ENCODE data around the gene FRMD4A.

FRMD4A gene

GRCh38 chr10:13801907-13802288, 528.8 kb downstream of the FRMD4A start:
- no peak for ATAC-seq
- DNase-seq = no peak
- Mint-ChIP-seq H3K27me3 (no peaks in the 10 kb centered on the region), H3K9me3 (no peaks in the 10 kb centered on the region), H3K4me3 (no peak overlapping the region), H3K36me3 (ENCODE audit: low read depth) (no peaks in the 10 kb centered on the region), H3K4me1 (peaks cover 10% of the 10 kb centered on the region), H3K27ac (no peak overlapping the region)

DNA sequence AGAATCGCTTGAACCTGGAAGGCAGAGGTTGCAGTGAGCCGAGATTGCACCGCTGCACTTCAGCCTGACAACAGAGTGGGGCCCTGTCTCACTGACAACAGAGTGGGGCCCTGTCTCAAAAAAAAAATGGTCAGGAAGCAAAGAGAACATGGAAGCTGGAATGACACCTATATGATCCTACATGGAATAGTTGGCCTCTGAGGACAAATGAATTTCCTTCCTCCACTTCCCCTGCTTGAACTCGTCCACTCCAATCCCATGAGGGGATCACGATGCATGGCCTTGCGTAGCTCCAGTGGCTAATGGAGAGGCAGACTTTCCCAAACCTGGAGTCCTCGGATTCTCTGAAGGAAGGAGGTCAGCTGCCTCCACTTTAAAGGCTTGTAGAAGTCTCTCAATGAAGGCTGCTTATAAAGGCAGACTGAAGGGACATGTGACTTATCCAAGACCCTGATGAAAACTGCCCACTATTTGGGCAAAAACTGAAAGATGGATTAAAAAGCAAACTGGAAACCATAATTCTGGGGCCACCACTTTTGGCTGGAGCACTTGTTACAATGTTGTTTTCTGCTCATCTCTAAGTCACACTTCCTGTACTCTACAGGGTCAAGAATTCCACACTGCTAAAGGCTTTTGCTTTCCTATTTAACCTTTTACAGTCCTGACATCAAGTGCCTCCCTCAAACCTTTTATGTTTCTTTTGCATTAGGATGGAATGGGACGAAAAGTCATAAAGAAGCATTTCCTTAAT, 529.4 kb downstream of the FRMD4A start:
- Mint-ChIP-seq H3K4me3 (no peak overlapping the region), H3K36me3 (ENCODE audit: low read depth) (no peaks in the 10 kb centered on the region), H3K27ac (no peak overlapping the region), H3K4me1 (peaks cover 10% of the 10 kb centered on the region), H3K9me3 (no peaks in the 10 kb centered on the region), H3K27me3 (no peaks in the 10 kb centered on the region)
- DNase-seq (no peak), ATAC-seq (no peak)

DNA sequence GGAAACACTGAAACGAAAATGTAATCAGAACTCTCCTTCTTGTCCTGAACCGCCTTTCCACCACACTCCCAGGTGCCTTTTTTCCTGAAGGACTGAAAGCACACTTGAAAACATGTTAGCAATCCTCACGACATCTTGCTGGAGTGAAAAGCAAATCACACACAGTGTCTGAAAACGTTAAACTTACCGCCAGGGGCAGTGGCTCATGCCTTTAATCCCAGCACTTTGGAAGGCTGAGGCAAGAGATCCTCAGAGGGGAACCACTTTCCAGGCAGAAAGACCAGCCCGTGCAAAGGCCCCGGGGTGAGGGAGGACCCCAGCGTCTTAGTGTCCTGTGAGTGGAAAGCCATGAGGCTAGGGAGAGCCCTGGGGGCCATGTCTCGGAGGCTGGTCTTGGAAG, 533.6 kb downstream of the FRMD4A start:
- Mint-ChIP-seq H3K4me1 (peaks cover 22% of the 10 kb centered on the region), H3K36me3 (ENCODE audit: low read depth) (no peaks in the 10 kb centered on the region), H3K9me3 (no peaks in the 10 kb centered on the region), H3K4me3 (no peak overlapping the region), H3K27ac (no peak overlapping the region), H3K27me3 (no peaks in the 10 kb centered on the region)
- DNase-seq (no peak), ATAC-seq (no peak)

- Mint-ChIP-seq H3K4me3 (no peak overlapping the region), H3K9me3 (no peaks in the 10 kb centered on the region), H3K4me1 (peaks cover 22% of the 10 kb centered on the region), H3K27me3 (no peaks in the 10 kb centered on the region), H3K27ac (no peak overlapping the region), H3K36me3 (ENCODE audit: low read depth) (no peaks in the 10 kb centered on the region)
- no peak for DNase-seq
- no peak for ATAC-seq
These were observed 534.8 kb downstream of the FRMD4A start for GRCh38 chr10:13795653-13796555.

- no peak overlapping the region for H3K4me3 Mint-ChIP-seq
- DNase-seq (no peak), ATAC-seq (no peak)
- no peaks in the 10 kb centered on the region for H3K36me3 Mint-ChIP-seq (ENCODE audit: low read depth)
- H3K27ac Mint-ChIP-seq = no peak overlapping the region
- no peaks in the 10 kb centered on the region for H3K9me3 Mint-ChIP-seq
- H3K4me1 Mint-ChIP-seq = peaks cover 22% of the 10 kb centered on the region
- no peaks in the 10 kb centered on the region for H3K27me3 Mint-ChIP-seq
These were observed 535.6 kb downstream of the FRMD4A start for GRCh38 chr10:13794992-13795612.

DNA sequence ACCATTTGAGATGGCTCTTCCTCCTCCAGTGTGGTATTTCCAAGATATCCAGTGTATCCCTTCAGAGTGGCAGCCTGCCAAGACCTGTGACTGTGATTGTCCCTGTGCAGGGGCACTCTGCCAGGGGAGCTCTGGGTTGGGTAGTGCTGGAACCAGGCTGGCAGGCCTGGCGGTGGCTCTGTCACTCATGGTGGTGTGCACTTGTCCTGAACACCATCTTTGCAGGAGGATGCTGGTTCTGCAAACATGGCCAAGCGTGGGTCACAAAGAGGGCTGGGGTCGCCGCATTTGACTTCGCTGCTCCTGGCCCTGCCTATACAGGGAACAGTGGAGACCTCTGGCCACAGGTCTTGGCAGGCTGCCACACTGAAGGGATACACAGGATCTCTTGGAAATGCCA, 538.7 kb downstream of the FRMD4A start:
- Mint-ChIP-seq H3K4me3 (no peak overlapping the region), H3K4me1 (peaks cover 39% of the 10 kb centered on the region), H3K27ac (no peak overlapping the region), H3K9me3 (no peaks in the 10 kb centered on the region), H3K36me3 (ENCODE audit: low read depth) (no peaks in the 10 kb centered on the region), H3K27me3 (no peaks in the 10 kb centered on the region)
- ATAC-seq (no peak), DNase-seq (no peak)

DNA sequence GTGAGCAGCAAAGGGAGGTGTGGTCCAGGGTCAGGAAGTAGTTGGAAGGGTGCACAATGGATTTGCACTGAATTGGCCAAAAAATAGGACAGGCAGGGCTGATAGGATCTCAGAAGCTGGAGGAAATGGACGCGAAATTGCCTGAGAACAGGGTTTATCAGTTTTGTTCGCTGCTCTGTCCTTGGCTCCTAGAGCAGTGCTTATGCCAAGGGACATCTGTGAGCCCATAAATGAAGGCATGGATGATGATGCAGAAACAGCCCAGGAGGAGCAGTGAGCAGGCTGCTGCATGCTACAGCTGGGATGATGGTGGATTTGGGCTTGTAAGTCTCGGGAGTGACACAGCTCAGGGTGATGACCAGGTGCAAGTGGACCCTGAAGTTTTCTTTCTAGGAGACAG, 539.2 kb downstream of the FRMD4A start:
- H3K27me3 Mint-ChIP-seq = no peaks in the 10 kb centered on the region
- no peak overlapping the region for H3K4me3 Mint-ChIP-seq
- DNase-seq = no peak
- peaks cover 44% of the 10 kb centered on the region for H3K4me1 Mint-ChIP-seq
- H3K9me3 Mint-ChIP-seq = no peaks in the 10 kb centered on the region
- no peaks in the 10 kb centered on the region for H3K36me3 Mint-ChIP-seq (ENCODE audit: low read depth)
- ATAC-seq = no peak
- H3K27ac Mint-ChIP-seq = no peak overlapping the region

DNA sequence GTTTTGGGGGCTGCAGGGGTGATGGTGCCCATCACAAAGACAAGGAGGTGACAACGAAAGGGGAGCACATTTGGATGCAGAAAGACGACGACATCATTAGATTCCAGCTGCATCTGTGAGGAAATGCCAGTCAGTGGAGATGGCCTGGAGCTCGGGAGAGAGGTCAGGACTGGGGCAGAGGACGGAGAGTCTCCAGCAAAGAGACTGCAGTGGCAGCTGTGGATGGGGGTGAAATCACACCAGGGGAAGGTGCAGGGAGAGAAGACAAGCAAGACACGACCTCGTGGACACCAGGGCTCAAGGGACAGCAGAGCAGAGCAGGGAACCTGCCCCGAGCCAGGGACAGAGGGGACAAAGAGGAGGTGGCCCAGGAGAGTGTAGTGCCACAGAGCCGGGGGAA, 540.5 kb downstream of the FRMD4A start:
- H3K9me3 Mint-ChIP-seq = no peaks in the 10 kb centered on the region
- H3K36me3 Mint-ChIP-seq (ENCODE audit: low read depth) = no peaks in the 10 kb centered on the region
- DNase-seq = no peak
- no peak for ATAC-seq
- no peak overlapping the region for H3K27ac Mint-ChIP-seq
- H3K4me3 Mint-ChIP-seq = no peak overlapping the region
- H3K27me3 Mint-ChIP-seq = no peaks in the 10 kb centered on the region
- peaks cover 32% of the 10 kb centered on the region for H3K4me1 Mint-ChIP-seq

DNA sequence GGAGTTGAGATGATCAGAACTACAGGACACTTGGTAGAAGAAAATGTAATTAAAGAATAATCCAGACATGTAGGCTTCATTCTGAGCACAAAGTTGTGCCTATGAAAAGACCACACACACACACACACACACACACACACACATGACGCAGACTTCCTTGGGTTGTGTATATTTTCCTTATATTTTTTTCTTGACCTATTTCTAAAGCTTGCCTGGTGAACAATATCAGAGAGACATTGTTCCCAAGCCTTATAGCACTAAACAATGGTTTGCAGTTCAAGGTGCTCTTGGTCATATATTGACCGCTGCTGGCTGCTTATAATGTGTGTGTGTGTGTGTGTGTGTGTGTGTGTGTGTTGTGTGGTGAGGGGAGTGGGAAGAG, 541.3 kb downstream of the FRMD4A start:
- ATAC-seq (no peak), DNase-seq (no peak)
- no peaks in the 10 kb centered on the region for H3K36me3 Mint-ChIP-seq (ENCODE audit: low read depth)
- peaks cover 29% of the 10 kb centered on the region for H3K4me1 Mint-ChIP-seq
- no peaks in the 10 kb centered on the region for H3K27me3 Mint-ChIP-seq
- no peaks in the 10 kb centered on the region for H3K9me3 Mint-ChIP-seq
- H3K27ac Mint-ChIP-seq = peak overlapping the region; percentile 74
- H3K4me3 Mint-ChIP-seq = no peak overlapping the region

DNA sequence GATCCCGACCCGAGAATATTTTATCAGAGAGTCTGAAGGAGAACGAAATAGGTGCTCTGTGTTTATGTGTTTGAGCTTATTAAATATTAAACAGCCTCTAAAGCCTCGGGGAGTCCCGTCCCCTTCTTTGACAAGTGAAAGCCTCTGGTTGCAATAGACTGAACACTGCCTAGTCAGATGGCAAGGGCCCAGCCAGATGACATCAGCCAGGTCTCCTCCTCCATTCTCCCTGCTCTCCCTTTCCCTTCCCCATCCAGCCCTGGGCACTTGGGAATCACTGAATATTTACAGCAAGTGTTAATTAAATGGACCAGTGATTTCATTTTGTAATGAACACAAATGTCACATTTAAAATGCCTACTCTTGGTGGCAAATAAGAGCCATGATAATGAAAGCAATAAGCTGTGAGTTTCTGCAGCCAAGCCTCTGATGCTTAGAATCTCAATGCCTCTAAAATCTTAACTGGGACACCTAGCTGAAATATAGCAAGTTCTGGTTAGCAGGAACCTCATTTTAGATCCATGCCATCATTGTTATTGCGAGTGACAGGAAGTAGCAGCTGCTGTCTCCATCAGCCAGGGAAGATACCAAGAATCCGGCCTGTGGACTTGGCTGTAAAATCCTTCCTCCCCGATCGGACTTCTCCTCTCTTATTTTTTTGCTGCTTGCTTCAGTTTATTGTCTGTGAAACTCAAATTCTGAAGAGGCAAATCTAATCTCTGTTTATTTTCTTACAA, 541.8 kb downstream of the FRMD4A start:
- DNase-seq (no peak), ATAC-seq (no peak)
- H3K4me3 Mint-ChIP-seq = no peak overlapping the region

DNA sequence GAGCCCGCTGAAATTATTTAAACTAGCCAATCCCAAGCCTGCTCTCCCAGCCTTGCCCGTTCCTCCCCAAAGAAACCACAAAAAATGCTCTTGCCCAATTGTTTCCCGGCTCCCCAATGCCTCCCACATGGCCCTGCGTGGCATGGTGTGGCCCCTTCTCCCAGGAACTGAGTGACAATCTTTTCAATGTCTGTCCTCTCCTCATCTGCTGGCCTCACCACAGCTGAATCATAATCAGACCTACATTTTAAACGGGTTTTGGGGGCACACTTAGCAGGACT, 542.5 kb downstream of the FRMD4A start:
- DNase-seq (no peak), ATAC-seq (no peak)
- Mint-ChIP-seq H3K4me1 (peaks cover 34% of the 10 kb centered on the region), H3K27ac (peak overlapping the region; percentile 74), H3K4me3 (no peak overlapping the region), H3K9me3 (no peaks in the 10 kb centered on the region), H3K36me3 (ENCODE audit: low read depth) (no peaks in the 10 kb centered on the region), H3K27me3 (no peaks in the 10 kb centered on the region)

More for the DNA sequence above, 541.8 kb downstream of the FRMD4A start:
- H3K4me1 Mint-ChIP-seq = peaks cover 33% of the 10 kb centered on the region
- no peaks in the 10 kb centered on the region for H3K27me3 Mint-ChIP-seq
- H3K36me3 Mint-ChIP-seq (ENCODE audit: low read depth) = no peaks in the 10 kb centered on the region
- peak overlapping the region; percentile 74 for H3K27ac Mint-ChIP-seq
- H3K9me3 Mint-ChIP-seq = no peaks in the 10 kb centered on the region

GRCh38 chr10:13787015-13787421, 543.7 kb downstream of the FRMD4A start:
- Mint-ChIP-seq H3K27ac (peak overlapping the region; percentile 90), H3K27me3 (no peaks in the 10 kb centered on the region)

GRCh38 chr10:13784067-13784466, 546.7 kb downstream of the FRMD4A start:
- no peak for DNase-seq
- Mint-ChIP-seq H3K4me3 (no peak overlapping the region), H3K4me1 (peaks cover 32% of the 10 kb centered on the region), H3K27ac (no peak overlapping the region), H3K36me3 (ENCODE audit: low read depth) (no peaks in the 10 kb centered on the region), H3K9me3 (no peaks in the 10 kb centered on the region), H3K27me3 (no peaks in the 10 kb centered on the region)
- peak; percentile 54 for ATAC-seq

More at GRCh38 chr10:13787015-13787421, 543.7 kb downstream of the FRMD4A start:
- no peaks in the 10 kb centered on the region for H3K36me3 Mint-ChIP-seq (ENCODE audit: low read depth)
- peak overlapping the region; percentile 36 for H3K4me3 Mint-ChIP-seq
- H3K4me1 Mint-ChIP-seq = peaks cover 34% of the 10 kb centered on the region
- peak; percentile 89 for ATAC-seq
- DNase-seq = peak; percentile 66
- no peaks in the 10 kb centered on the region for H3K9me3 Mint-ChIP-seq

GRCh38 chr10:13779748-13780147, 551.0 kb downstream of the FRMD4A start:
- Mint-ChIP-seq H3K27me3 (peaks cover 3% of the 10 kb centered on the region), H3K36me3 (ENCODE audit: low read depth) (no peaks in the 10 kb centered on the region), H3K4me3 (no peak overlapping the region), H3K9me3 (no peaks in the 10 kb centered on the region), H3K4me1 (peaks cover 5% of the 10 kb centered on the region), H3K27ac (no peak overlapping the region)
- no peak for DNase-seq
- no peak for ATAC-seq
